DOHH2 (cell line): Measurements from ENCODE around the gene MIA.
"Not testable (repeated sequence)": the region's sequence is repeated elsewhere in the genome, so short reads cannot be mapped to it uniquely, and the experiment has no call there.

Experiments used
- EZH2phosphoT487 ChIP-seq: fragments of 200-600 bp; sonication (generic); IDR thresholded peaks from 2 replicates; pipeline ENCODE4 v1.6.1; 2017; ENCODE audit warnings: borderline replicate concordance, mild to moderate bottlenecking, antibody characterized with exemption, low read length, moderate library complexity, mixed read lengths
- TF ChIP-seq, protein P1 (sequence below): fragments of 200-600 bp; sonication (generic); IDR thresholded peaks from one replicate; pipeline ENCODE4 v1.5.1; 2014; ENCODE audit warnings: antibody characterized with exemption, mild to moderate bottlenecking, low read depth, low read length; ENCODE audit not compliant: poor library complexity, severe bottlenecking

DNA sequence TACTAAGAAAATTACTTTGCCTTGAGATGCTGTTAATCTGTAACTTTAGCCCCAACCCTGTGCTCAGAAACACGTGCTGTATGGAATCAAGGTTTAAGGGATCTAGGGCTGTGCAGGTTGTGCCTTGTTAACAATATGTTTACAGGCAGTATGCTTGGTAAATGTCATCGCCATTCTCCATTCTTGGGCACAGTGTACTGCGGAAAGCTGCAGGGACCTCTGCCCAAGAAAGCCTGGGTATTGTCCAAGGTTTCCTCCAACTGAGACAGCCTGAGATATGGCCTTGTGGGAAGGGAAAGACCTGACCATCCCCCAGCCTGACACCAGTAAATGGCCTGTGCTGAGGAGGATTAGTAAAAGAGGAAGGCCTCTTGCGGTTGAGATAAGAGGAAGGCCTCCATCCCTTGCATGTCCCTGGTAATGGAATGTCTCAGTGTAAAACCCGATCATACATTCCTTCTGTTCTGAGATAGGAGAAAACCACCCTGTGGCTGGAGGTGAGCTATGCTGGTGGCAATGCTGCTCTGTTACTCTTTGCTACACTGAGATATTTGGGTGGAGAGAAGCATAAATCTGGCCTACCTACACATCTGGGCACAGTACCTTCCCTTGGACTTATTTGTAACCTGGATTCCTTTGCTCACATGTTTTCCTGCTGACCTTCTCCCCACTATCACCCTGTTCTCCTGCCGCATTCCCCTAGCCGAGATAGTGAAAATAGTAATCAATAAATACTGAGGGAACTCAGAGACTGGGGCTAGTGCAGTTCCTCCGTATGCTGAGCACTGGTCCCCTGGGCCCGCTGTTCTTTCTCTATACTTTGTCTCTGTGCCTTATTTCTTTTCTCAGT is 47.6 kb downstream of the MIA start:
- TF ChIP-seq EZH2phosphoT487: not testable (repeated sequence)
- TF ChIP-seq, protein P1, sequence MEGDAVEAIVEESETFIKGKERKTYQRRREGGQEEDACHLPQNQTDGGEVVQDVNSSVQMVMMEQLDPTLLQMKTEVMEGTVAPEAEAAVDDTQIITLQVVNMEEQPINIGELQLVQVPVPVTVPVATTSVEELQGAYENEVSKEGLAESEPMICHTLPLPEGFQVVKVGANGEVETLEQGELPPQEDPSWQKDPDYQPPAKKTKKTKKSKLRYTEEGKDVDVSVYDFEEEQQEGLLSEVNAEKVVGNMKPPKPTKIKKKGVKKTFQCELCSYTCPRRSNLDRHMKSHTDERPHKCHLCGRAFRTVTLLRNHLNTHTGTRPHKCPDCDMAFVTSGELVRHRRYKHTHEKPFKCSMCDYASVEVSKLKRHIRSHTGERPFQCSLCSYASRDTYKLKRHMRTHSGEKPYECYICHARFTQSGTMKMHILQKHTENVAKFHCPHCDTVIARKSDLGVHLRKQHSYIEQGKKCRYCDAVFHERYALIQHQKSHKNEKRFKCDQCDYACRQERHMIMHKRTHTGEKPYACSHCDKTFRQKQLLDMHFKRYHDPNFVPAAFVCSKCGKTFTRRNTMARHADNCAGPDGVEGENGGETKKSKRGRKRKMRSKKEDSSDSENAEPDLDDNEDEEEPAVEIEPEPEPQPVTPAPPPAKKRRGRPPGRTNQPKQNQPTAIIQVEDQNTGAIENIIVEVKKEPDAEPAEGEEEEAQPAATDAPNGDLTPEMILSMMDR: not testable (repeated sequence)
